Measurements from ENCODE around the gene RDH12. TPM values are rescaled to one million over a fixed set of nuclear protein-coding genes. Genes with fewer than 3 reads are reported as not detected.

RDH12 gene
- total and polyA plus RNA-seq, 9 of the 15 experiments (the other 6 are each of a cell fraction or from before 2014, with no cell fraction given): 0.03 to 0.29 (median 0.07) TPM; not detected in 2

GRCh38 chr14:67773844-67774377 is 72.2 kb downstream of the RDH12 start:
- H2AFZ ChIP-seq (ENCODE audit: low read depth, low read length): no peak overlapping the region
- BruUV-seq (replicated peaks): no TSS peak

More at GRCh38 chr14:67773844-67774377, 72.2 kb downstream of the RDH12 start:
- Histone ChIP-seq H3K4me2 (ENCODE audit: insufficient read depth, low read length) (no peak overlapping the region), H3K4me3 (no peak overlapping the region), H3K9me3 (replicated peaks; ENCODE audit: control insufficient read depth, insufficient read depth, low read depth, low read length) (no peaks in the 10 kb centered on the region), H3K36me3 (ENCODE audit: control insufficient read depth, insufficient read depth, low read length) (peaks cover 69% of the 10 kb centered on the region), H3K79me2 (ENCODE audit: control insufficient read depth, insufficient read depth, low read length) (no peaks in the 10 kb centered on the region), H3K4me1 (replicated peaks in 1 of 2; ENCODE audit: control insufficient read depth in 2 of 2, insufficient read depth in 2 of 2, low read length in 2 of 2) (no peaks in the 10 kb centered on the region), H3K9ac (ENCODE audit: insufficient read depth in 1 of 2, low read depth in 2 of 2, low read length in 2 of 2) (no peak overlapping the region), H3K27me3 (ENCODE audit: control insufficient read depth in 2 of 2, insufficient read depth in 2 of 2, low read length in 2 of 2) (no peaks in the 10 kb centered on the region), H3K9me1 (ENCODE audit: control insufficient read depth, insufficient read depth, low read length) (no peaks in the 10 kb centered on the region), H3K27ac (ENCODE audit: extremely low read depth, low read depth, low read length) (no peak overlapping the region), H4K20me1 (replicated peaks; ENCODE audit: control insufficient read depth, insufficient read depth, low read length) (no peaks in the 10 kb centered on the region)
- ChIA-PET POLR2A (interaction anchor here (0.6 kb wide), 2 partner anchors 155 to 315 kb away, joined by 3 read pairs; no protein-coding TSS in a partner anchor), CTCF (ENCODE audit: low intra/inter-chr PET ratio) (no interaction called here)
- ATAC-seq (no peak), DNase-seq (ENCODE audit: extremely low read depth in 1 of 4, low spot score in 3 of 4) (no peak), FAIRE-seq (no peak)
- in situ Hi-C loops (cut with MboI): no loop called here
- TF ChIP-seq HDAC2 (IDR thresholded peaks at IDR 0.05): no peak
- TF ChIP-seq YY1 (IDR thresholded peaks at IDR 0.05; ENCODE audit: borderline replicate concordance in 1 of 3, control insufficient read depth in 1 of 3, extremely low read depth in 1 of 3, insufficient read depth in 3 of 3, insufficient read length in 1 of 3, insufficient replicate concordance in 2 of 3, low read depth in 1 of 3, low read length in 2 of 3): no peak
- TF ChIP-seq, protein P1, sequence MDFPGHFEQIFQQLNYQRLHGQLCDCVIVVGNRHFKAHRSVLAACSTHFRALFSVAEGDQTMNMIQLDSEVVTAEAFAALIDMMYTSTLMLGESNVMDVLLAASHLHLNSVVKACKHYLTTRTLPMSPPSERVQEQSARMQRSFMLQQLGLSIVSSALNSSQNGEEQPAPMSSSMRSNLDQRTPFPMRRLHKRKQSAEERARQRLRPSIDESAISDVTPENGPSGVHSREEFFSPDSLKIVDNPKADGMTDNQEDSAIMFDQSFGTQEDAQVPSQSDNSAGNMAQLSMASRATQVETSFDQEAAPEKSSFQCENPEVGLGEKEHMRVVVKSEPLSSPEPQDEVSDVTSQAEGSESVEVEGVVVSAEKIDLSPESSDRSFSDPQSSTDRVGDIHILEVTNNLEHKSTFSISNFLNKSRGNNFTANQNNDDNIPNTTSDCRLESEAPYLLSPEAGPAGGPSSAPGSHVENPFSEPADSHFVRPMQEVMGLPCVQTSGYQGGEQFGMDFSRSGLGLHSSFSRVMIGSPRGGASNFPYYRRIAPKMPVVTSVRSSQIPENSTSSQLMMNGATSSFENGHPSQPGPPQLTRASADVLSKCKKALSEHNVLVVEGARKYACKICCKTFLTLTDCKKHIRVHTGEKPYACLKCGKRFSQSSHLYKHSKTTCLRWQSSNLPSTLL (IDR thresholded peaks at IDR 0.05): no peak
- TF ChIP-seq CBX3 (IDR thresholded peaks at IDR 0.05; ENCODE audit: borderline replicate concordance in 1 of 2, low read length in 2 of 2): no peak
- intact Hi-C loops (cut with micrococcal nuclease): no loop called here
- 82% methylated on average over 4 of the region's 5 CpGs for WGBS (ENCODE audit: insufficient coverage, low coverage, missing lambda C conversion rate)

Measured in K562 (cell line).